Heart left ventricle (tissue), 16 donors: ENCODE measurements around the gene ZNF185. TPM values are rescaled to one million over a fixed set of nuclear protein-coding genes. Genes with fewer than 3 reads are reported as not detected.

Experiments
- ATAC-seq, 4 donors: fragments of 200-7000 bp; cut with Tn5 transposase; one replicate each; pipeline ENCODE4 v1.9.1; 2020 to 2022; ENCODE audit warnings: moderate library complexity in 4 of 4, mild to moderate bottlenecking in 3 of 4, moderate number of reproducible peaks in 1 of 4
- DNase-seq, 5 donors: peaks; one replicate each; pipeline ENCODE4 v3.0.0-alpha.2; 2020
- H3K27ac ChIP-seq, 12 donors: fragments of 200-600 bp; sonication (generic) in 4 of 12; one replicate each; pipeline versions ENCODE4 v1.5.0 to v1.8.0; 2016 to 2022; ENCODE audit warnings: mild to moderate bottlenecking in 2 of 12
- H3K27me3 ChIP-seq, 9 donors: fragments of 200-600 bp; sonication (generic) in 2 of 9; one replicate each; pipeline versions ENCODE4 v1.5.1 to v1.8.0; 2016 to 2022; ENCODE audit warnings: mild to moderate bottlenecking in 3 of 9
- H3K36me3 ChIP-seq, 9 donors: fragments of 200-600 bp; sonication (generic) in 2 of 9; one replicate each; pipeline versions ENCODE4 v1.5.0 to v1.8.0; 2018 to 2022; ENCODE audit warnings: mild to moderate bottlenecking in 2 of 9
- H3K4me1 ChIP-seq, 12 donors: fragments of 200-600 bp; sonication (generic) in 4 of 12; one replicate each; pipeline versions ENCODE4 v1.5.0 to v1.8.0; 2016 to 2022; ENCODE audit warnings: mild to moderate bottlenecking in 3 of 12
- H3K4me3 ChIP-seq, 12 donors: fragments of 200-600 bp; sonication (generic) in 4 of 12; one replicate each; pipeline versions ENCODE4 v1.5.0 to v1.8.0; 2017 to 2022; ENCODE audit warnings: mild to moderate bottlenecking in 9 of 12, moderate library complexity in 4 of 12
- H3K9me3 ChIP-seq, 12 donors: fragments of 200-600 bp; sonication (generic) in 4 of 12; one replicate each; pipeline versions ENCODE4 v1.5.0 to v1.8.0; 2016 to 2022; ENCODE audit warnings: mild to moderate bottlenecking in 1 of 12
- POLR2A ChIP-seq, 2 donors: fragments of 450-650 bp; IDR thresholded peaks; one replicate each; pipeline ENCODE4 v1.6.1; 2017; ENCODE audit warnings: antibody characterized with exemption in 2 of 2, mild to moderate bottlenecking in 2 of 2, moderate library complexity in 2 of 2
- WGBS, 4 donors: extraction: QIAGEN DNeasy Blood & Tissue Kit in 2 of 4; methylation state at CpG; one replicate each; pipeline versions ENCODE4 v1.1.5 to v1.1.7; 2013 to 2018; 5-methylcytosine and 5-hydroxymethylcytosine counted together
- intact Hi-C, 10 donors: fragments of 100-400 bp; cut with DNase I; formaldehyde crosslinking; loops; one replicate each; pipeline versions ENCODE4 v1.11.1 to v1.14.2; 2022
- polyA plus RNA-seq, 2 donors: library from polyadenylated mRNA; stranded (reverse); fragments of 200-250 nt; gene quantifications; one replicate each; pipeline ENCODE4 v1.2.3, GENCODE V29; 2013
- total RNA-seq, 9 donors: library from RNA; depleted of rRNA in 2 of 9; stranded (reverse); fragments of >200 nt in 2 of 9; fragmentation: NEBNext Ultra II Directional in 3 of 9; extraction: Animal tissue kit (Norgen Biotek cat#: 25700) in 3 of 9; gene quantifications; one replicate each; pipeline versions ENCODE4 v1.1.0 to v1.2.4, GENCODE V29; 2016 to 2023
- TF ChIP-seq, protein P1 (sequence below), 12 donors: fragments of 200-600 bp; sonication (generic) in 4 of 12; IDR thresholded peaks; one replicate each; pipeline versions ENCODE4 v1.5.0 to v1.8.0; 2018 to 2022; ENCODE audit warnings: antibody characterized with exemption in 12 of 12, mild to moderate bottlenecking in 5 of 12
- donor health status: ischemic (EF 13 %, LVEDD 7.1; RV severe dilation, severe dysfunction).
- donor health status: healthy with polysubstance abuse.
- donor health status: DM: no; HTN: yes; CAD: no.
- donor health status: DM: no; HTN: no; CAD: no.
- donor health status: ischemic (EF 25% LVEDD 6.9; RV normal size, moderate dysfunction).
- donor health status: ischemic (EF 25% LVEDD 5.7; RV mildly dilated, moderate dysfunction).
- donor health status: healthy.
- donor health status: DM: yes; HTN: yes; CAD: no.
- donor health status: ischemic (EF 35%, LVEDD 5.7; RV mildly dilated, moderate dysfunction).
- donor health status: nonischemic (EF 11% LVEDD 7.7; RV severe dilation, severe dysfunction).
- donor health status: DM: yes; HTN: yes; CAD: no.
- donor health status: PGD.
- donor health status: ischemic (EF 29% LVEDD 5.4; RV normal size, mild dysfunction).
- donor health status: nonischemic (EF 23%, LVEDD 6.1; RV moderate dilation, normal function).

ZNF185 gene
- total and polyA plus RNA-seq, 11 donors, result 0.42 to 7.4 (median 1.8) TPM

DNA sequence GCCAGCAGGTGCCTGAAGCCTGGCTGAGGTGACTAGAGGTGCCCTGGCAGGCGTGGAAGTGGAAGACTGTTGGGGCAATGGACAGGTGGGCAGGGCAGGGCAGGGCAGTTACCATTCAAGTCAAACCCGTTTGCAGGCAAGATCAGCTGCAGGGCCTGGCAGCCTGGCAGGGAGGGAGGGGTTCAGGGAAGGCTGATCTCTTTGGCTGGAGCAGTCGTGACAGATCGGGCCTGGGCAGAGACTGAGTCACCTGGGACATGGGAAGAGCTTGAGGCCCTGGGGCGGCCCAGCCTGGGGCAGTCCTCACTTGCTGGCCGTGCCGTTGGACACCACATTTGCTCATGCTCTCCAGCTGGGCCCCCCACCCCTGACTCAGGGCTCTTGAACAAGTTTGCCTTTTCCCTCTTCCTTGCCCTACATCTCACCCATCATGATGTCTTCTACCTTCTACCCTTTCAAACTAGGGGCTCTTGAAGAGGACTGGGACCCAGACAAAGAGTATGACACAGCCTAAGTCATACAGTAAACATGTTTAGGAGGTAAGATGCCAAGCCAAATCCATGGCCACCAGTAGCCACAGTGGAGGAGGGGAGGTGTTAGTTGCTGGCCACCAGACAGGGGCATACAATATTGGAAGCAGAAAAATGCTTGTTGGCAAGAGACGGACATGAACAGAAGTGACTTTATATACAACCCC, 2.0 kb upstream of the ZNF185 start:
- TF ChIP-seq, protein P1, sequence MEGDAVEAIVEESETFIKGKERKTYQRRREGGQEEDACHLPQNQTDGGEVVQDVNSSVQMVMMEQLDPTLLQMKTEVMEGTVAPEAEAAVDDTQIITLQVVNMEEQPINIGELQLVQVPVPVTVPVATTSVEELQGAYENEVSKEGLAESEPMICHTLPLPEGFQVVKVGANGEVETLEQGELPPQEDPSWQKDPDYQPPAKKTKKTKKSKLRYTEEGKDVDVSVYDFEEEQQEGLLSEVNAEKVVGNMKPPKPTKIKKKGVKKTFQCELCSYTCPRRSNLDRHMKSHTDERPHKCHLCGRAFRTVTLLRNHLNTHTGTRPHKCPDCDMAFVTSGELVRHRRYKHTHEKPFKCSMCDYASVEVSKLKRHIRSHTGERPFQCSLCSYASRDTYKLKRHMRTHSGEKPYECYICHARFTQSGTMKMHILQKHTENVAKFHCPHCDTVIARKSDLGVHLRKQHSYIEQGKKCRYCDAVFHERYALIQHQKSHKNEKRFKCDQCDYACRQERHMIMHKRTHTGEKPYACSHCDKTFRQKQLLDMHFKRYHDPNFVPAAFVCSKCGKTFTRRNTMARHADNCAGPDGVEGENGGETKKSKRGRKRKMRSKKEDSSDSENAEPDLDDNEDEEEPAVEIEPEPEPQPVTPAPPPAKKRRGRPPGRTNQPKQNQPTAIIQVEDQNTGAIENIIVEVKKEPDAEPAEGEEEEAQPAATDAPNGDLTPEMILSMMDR (IDR thresholded peaks at IDR 0.05), result no peak
- no peak for TF ChIP-seq POLR2A (IDR thresholded peaks at IDR 0.05)
- ATAC-seq (no peak), DNase-seq (no peak)
- H3K27me3 ChIP-seq, result peaks cover 0 to 45% (median 0%) of the 10 kb centered on the region in 9 donors
- no peak overlapping the region for H3K27ac ChIP-seq
- peaks cover 0 to 4% (median 0%) of the 10 kb centered on the region in 12 donors for H3K4me1 ChIP-seq
- intact Hi-C loops, result no loop called here
- no peaks in the 10 kb centered on the region for H3K9me3 ChIP-seq
- no peak overlapping the region for H3K4me3 ChIP-seq
- H3K36me3 ChIP-seq, result no peaks in the 10 kb centered on the region
- WGBS, 4 donors, result 83 to 95% (median 90%) methylated on average over 8 of the region's 8 CpGs

DNA sequence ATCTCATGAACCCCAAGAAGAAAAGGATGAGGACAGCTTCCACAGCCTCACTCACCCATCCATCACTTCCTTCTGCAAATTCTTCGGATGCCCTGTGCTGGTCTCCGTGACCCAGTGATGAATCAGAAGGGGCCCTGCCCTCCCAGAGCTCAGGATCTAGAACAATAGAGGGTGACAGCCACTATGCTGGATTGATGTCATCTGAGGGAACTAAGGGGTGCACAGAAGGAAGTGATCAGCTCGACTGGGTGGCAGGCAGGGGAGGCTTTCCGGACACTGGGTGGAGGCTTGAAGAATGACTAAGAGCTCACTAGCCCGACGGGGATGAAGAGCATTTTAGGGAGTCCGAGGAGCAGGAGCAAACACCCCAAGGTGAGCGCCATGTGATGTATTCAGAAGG, 1.4 kb upstream of the ZNF185 start:
- DNase-seq (no peak), ATAC-seq (no peak)
- Histone ChIP-seq H3K9me3 (no peaks in the 10 kb centered on the region), H3K4me1 (peaks cover 0 to 4% (median 0%) of the 10 kb centered on the region in 12 donors), H3K27ac (no peak overlapping the region), H3K36me3 (no peaks in the 10 kb centered on the region), H3K27me3 (peaks cover 0 to 49% (median 0%) of the 10 kb centered on the region in 9 donors), H3K4me3 (no peak overlapping the region)
- TF ChIP-seq POLR2A (IDR thresholded peaks at IDR 0.05), result no peak
- TF ChIP-seq, protein P1 (IDR thresholded peaks at IDR 0.05), result no peak
- WGBS, 4 donors, result 66 to 81% (median 76%) methylated on average over 8 of the region's 8 CpGs
- intact Hi-C loops, result no loop called here

DNA sequence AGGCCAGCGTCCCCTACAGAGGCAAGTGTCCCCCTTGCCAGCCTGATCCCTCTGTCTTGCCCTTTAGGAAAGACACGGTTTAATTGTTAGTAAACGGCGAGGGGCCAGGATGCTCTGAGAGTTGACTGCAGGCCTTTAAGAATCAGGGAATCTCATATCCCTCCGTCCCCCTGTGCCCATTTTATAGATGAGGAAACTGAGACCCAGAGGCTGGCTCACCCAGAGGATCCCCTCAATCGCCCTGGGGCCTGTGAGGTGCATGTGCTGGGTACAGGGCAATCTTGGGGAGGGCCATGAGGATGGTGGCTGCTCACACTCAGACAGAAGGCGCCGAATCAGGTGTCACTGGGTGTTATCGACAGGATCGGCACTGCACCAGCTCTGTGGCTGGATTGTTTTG, 575 bp downstream of the ZNF185 start:
- Histone ChIP-seq H3K27me3 (peaks cover 0 to 37% (median 0%) of the 10 kb centered on the region in 9 donors), H3K4me3 (peak overlapping the region in 3 of 12 donors; percentile 28 to 42 (median 36))
- no peak for ATAC-seq

More for the DNA sequence above, 575 bp downstream of the ZNF185 start:
- Histone ChIP-seq H3K4me1 (peaks cover 0 to 4% (median 0%) of the 10 kb centered on the region in 12 donors), H3K9me3 (no peaks in the 10 kb centered on the region), H3K27ac (no peak overlapping the region), H3K36me3 (no peaks in the 10 kb centered on the region)
- intact Hi-C loops, result no loop called here
- TF ChIP-seq, protein P1 (IDR thresholded peaks at IDR 0.05), result no peak
- TF ChIP-seq POLR2A (IDR thresholded peaks at IDR 0.05), result no peak
- WGBS, 4 donors, result 69 to 70% (median 70%) methylated on average over 5 to 10 of the region's 10 CpGs
- DNase-seq, result no peak
